ENCODE measurements around the gene SLC35E3. TPM values are rescaled to one million over a fixed set of nuclear protein-coding genes. Genes with fewer than 3 reads are reported as not detected.

SLC35E3 gene
- total and polyA plus RNA-seq, 2 of the 13 experiments (the other 11 are each of a cell fraction or from before 2014, with no cell fraction given), result 13.0 to 22.1 TPM

DNA sequence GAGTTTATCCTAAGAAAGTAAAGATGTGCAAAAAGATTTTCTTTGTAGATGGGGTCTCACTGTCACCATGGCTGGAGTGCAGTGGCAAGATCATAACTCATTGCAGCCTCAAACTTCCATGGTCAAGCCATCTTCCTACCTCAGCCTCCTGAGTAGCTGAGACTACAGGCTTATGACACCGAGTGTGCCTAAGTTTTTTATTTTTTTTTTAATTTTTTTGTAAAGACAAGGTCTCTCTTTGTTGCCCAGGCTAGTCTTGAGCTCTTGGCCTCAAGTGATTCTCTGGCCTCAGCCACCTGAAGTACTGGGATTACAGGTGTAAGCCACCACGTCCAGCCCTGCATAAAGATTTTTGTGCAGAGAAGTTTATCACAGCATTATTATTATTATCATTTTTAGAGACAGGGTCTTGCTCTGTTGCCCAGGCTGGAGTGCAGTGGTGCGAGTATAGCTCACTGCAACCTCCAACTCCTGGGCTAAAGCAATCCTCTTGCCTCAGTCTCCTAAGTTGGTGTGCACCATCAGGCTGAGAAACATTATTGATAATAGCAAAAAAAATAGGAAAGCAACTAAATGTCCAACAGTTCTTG is 42.7 kb downstream of the SLC35E3 start (continued):
- no peak for TF ChIP-seq KLF15 (CRISPR knock-in tag; IDR thresholded peaks at IDR 0.05; ENCODE audit: borderline replicate concordance)
- no peak for TF ChIP-seq PHB2 (IDR thresholded peaks at IDR 0.05; ENCODE audit: partially characterized antibody)
- TF ChIP-seq HNF1B (CRISPR knock-in tag; IDR thresholded peaks at IDR 0.05), result no peak
- peak; percentile 5; the same call in 1 of the 2 replicates for TF ChIP-seq ZMYM2 (CRISPR knock-in tag; IDR thresholded peaks at IDR 0.05)
- no peak for TF ChIP-seq ZSCAN29 (CRISPR knock-in tag; conservative IDR thresholded peaks at IDR 0.05)
- no peak for TF ChIP-seq RELA (CRISPR knock-in tag; IDR thresholded peaks at IDR 0.05)
- 0 out of 2 replicates have a peak, but pooled peaks have one; percentile 13 for TF ChIP-seq ZNF556 (CRISPR knock-in tag; IDR thresholded peaks at IDR 0.05; ENCODE audit: borderline replicate concordance)
- no peak for TF ChIP-seq GABPA (IDR thresholded peaks at IDR 0.05; ENCODE audit: low read depth, low read length)
- TF ChIP-seq GABPA (CRISPR knock-in tag; IDR thresholded peaks at IDR 0.05; ENCODE audit: low read depth), result no peak
- TF ChIP-seq NFYB (CRISPR knock-in tag; IDR thresholded peaks at IDR 0.05), result no peak
- TF ChIP-seq MLLT10 (CRISPR knock-in tag; IDR thresholded peaks at IDR 0.05), result no peak
- peak; percentile 51 for TF ChIP-seq ZNF781 (CRISPR knock-in tag; IDR thresholded peaks at IDR 0.05; ENCODE audit: borderline replicate concordance, not compliant biosample characterization)
- no peak for TF ChIP-seq SATB2 (CRISPR knock-in tag; IDR thresholded peaks at IDR 0.05)
- TF ChIP-seq POLR2AphosphoS5 (IDR thresholded peaks at IDR 0.05; ENCODE audit: low read depth, low read length), result no peak
- TF ChIP-seq, protein P1, sequence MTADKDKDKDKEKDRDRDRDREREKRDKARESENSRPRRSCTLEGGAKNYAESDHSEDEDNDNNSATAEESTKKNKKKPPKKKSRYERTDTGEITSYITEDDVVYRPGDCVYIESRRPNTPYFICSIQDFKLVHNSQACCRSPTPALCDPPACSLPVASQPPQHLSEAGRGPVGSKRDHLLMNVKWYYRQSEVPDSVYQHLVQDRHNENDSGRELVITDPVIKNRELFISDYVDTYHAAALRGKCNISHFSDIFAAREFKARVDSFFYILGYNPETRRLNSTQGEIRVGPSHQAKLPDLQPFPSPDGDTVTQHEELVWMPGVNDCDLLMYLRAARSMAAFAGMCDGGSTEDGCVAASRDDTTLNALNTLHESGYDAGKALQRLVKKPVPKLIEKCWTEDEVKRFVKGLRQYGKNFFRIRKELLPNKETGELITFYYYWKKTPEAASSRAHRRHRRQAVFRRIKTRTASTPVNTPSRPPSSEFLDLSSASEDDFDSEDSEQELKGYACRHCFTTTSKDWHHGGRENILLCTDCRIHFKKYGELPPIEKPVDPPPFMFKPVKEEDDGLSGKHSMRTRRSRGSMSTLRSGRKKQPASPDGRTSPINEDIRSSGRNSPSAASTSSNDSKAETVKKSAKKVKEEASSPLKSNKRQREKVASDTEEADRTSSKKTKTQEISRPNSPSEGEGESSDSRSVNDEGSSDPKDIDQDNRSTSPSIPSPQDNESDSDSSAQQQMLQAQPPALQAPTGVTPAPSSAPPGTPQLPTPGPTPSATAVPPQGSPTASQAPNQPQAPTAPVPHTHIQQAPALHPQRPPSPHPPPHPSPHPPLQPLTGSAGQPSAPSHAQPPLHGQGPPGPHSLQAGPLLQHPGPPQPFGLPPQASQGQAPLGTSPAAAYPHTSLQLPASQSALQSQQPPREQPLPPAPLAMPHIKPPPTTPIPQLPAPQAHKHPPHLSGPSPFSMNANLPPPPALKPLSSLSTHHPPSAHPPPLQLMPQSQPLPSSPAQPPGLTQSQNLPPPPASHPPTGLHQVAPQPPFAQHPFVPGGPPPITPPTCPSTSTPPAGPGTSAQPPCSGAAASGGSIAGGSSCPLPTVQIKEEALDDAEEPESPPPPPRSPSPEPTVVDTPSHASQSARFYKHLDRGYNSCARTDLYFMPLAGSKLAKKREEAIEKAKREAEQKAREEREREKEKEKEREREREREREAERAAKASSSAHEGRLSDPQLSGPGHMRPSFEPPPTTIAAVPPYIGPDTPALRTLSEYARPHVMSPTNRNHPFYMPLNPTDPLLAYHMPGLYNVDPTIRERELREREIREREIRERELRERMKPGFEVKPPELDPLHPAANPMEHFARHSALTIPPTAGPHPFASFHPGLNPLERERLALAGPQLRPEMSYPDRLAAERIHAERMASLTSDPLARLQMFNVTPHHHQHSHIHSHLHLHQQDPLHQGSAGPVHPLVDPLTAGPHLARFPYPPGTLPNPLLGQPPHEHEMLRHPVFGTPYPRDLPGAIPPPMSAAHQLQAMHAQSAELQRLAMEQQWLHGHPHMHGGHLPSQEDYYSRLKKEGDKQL (CRISPR knock-in tag; IDR thresholded peaks at IDR 0.05; ENCODE audit: low read depth), result no peak
- TF ChIP-seq ZNF878 (CRISPR knock-in tag; IDR thresholded peaks at IDR 0.05), result no peak
- no peak for TF ChIP-seq ZNF503 (CRISPR knock-in tag; IDR thresholded peaks at IDR 0.05)
- TF ChIP-seq CCDC6 (CRISPR knock-in tag; IDR thresholded peaks at IDR 0.05), result no peak
- no peak for TF ChIP-seq FOXM1 (CRISPR knock-in tag; IDR thresholded peaks at IDR 0.05)
- TF ChIP-seq, protein P2, sequence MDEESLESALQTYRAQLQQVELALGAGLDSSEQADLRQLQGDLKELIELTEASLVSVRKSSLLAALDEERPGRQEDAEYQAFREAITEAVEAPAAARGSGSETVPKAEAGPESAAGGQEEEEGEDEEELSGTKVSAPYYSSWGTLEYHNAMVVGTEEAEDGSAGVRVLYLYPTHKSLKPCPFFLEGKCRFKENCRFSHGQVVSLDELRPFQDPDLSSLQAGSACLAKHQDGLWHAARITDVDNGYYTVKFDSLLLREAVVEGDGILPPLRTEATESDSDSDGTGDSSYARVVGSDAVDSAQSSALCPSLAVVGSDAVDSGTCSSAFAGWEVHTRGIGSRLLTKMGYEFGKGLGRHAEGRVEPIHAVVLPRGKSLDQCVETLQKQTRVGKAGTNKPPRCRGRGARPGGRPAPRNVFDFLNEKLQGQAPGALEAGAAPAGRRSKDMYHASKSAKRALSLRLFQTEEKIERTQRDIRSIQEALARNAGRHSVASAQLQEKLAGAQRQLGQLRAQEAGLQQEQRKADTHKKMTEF (CRISPR knock-in tag; IDR thresholded peaks at IDR 0.05), result no peak
- TF ChIP-seq, protein P3, sequence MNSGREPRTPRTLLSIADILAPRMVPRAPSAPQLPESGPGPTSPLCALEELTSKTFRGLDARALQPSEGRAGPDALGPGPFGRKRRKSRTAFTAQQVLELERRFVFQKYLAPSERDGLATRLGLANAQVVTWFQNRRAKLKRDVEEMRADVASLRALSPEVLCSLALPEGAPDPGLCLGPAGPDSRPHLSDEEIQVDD (CRISPR knock-in tag; IDR thresholded peaks at IDR 0.05; ENCODE audit: borderline replicate concordance), result no peak

All from HepG2 (cell line).